A673 (cell line): ENCODE results near the gene CEP131.

Experiments used
- CTCF ChIP-seq: fragments of 300-800, 200-600 bp; sonication (generic); conservative IDR thresholded peaks from 2 replicates; pipeline ENCODE4 v1.5.1; 2017; ENCODE audit warnings: low read depth, mild to moderate bottlenecking, antibody characterized with exemption, low read length, moderate library complexity, mixed read lengths
- EZH2 ChIP-seq: fragments of 200-600 bp; sonication (generic); IDR thresholded peaks from 2 replicates; pipeline ENCODE4 v1.6.1; 2017; ENCODE audit warnings: borderline replicate concordance, low read depth, mild to moderate bottlenecking, mixed read lengths, antibody characterized with exemption, low read length; ENCODE audit not compliant: poor library complexity, severe bottlenecking

- no peak for TF ChIP-seq CTCF
- no peak for TF ChIP-seq EZH2
Observed at GRCh38 chr17:81197831-81198490, 24.8 kb downstream of the CEP131 start.
